OCI-LY7 (cell line): ENCODE measurements around the gene ABCG2.

Experiments
- EZH2phosphoT487 ChIP-seq: fragments of 200-600 bp; sonication (generic); IDR thresholded peaks from 2 replicates; pipeline ENCODE4 v1.6.1; 2018; ENCODE audit warnings: low read depth, borderline replicate concordance, mild to moderate bottlenecking, mixed run types, antibody characterized with exemption, low read length, moderate library complexity, mixed read lengths
- TF ChIP-seq, protein P1 (sequence below): fragments of 200-600 bp; sonication (generic); conservative IDR thresholded peaks from 2 replicates; pipeline ENCODE4 v1.5.1; 2014; ENCODE audit warnings: mild to moderate bottlenecking, antibody characterized with exemption, low read length, moderate library complexity, mixed read lengths

GRCh38 chr4:88208156-88208555 lies 49.7 kb upstream of the ABCG2 start:
- TF ChIP-seq, protein P1, sequence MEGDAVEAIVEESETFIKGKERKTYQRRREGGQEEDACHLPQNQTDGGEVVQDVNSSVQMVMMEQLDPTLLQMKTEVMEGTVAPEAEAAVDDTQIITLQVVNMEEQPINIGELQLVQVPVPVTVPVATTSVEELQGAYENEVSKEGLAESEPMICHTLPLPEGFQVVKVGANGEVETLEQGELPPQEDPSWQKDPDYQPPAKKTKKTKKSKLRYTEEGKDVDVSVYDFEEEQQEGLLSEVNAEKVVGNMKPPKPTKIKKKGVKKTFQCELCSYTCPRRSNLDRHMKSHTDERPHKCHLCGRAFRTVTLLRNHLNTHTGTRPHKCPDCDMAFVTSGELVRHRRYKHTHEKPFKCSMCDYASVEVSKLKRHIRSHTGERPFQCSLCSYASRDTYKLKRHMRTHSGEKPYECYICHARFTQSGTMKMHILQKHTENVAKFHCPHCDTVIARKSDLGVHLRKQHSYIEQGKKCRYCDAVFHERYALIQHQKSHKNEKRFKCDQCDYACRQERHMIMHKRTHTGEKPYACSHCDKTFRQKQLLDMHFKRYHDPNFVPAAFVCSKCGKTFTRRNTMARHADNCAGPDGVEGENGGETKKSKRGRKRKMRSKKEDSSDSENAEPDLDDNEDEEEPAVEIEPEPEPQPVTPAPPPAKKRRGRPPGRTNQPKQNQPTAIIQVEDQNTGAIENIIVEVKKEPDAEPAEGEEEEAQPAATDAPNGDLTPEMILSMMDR = no peak
- TF ChIP-seq EZH2phosphoT487 = no peak
